ENCODE measurements around the gene LRP1-AS.

GRCh38 chr12:57096748-57097553 lies 50.5 kb downstream of the LRP1-AS start:
- TF ChIP-seq CTCF (IDR thresholded peaks at IDR 0.05) (no peak), POLR2A (IDR thresholded peaks at IDR 0.05) (no peak)

All from vagina (tissue), 2 donors.